NCI-H460 (cell line): Measurements from ENCODE around the gene TXNL4A. TPM values are rescaled to one million over a fixed set of nuclear protein-coding genes. Genes with fewer than 3 reads are reported as not detected.

Experiments used
- DNase-seq: peaks from one replicate; pipeline ENCODE4 v3.0.0-alpha.2; 2016; ENCODE audit warnings: low read depth; ENCODE audit errors: extremely low read depth
- total RNA-seq: library from RNA; depleted of rRNA; stranded (reverse); fragments of >200 nt; shearing (Covaris generic); gene quantifications from 2 replicates; pipeline ENCODE4 v1.2.3, GENCODE V29; 2014

TXNL4A gene
- total RNA-seq, 1 experiment from 2014 or later: 127 TPM

- DNase-seq: peak; percentile 9
These were observed 37.6 kb downstream of the TXNL4A start for GRCh38 chr18:79950515-79951341.

- DNase-seq: no peak
These were observed 38.5 kb downstream of the TXNL4A start for GRCh38 chr18:79949697-79950487.

GRCh38 chr18:79948719-79949411 is 39.5 kb downstream of the TXNL4A start:
- no peak for DNase-seq

- DNase-seq: no peak
These were observed 40.3 kb downstream of the TXNL4A start for GRCh38 chr18:79947881-79948610.

GRCh38 chr18:79947054-79947755 is 41.2 kb downstream of the TXNL4A start:
- peak; percentile 56 for DNase-seq

GRCh38 chr18:79945118-79946042 is 43.0 kb downstream of the TXNL4A start:
- DNase-seq: no peak

GRCh38 chr18:79944746-79945117 is 43.6 kb downstream of the TXNL4A start:
- no peak for DNase-seq

GRCh38 chr18:79944126-79944731 is 44.1 kb downstream of the TXNL4A start:
- DNase-seq: no peak

GRCh38 chr18:79943608-79944125 is 44.7 kb downstream of the TXNL4A start:
- DNase-seq: no peak

- DNase-seq: no peak
These were observed 45.4 kb downstream of the TXNL4A start for GRCh38 chr18:79942786-79943607.

- DNase-seq: no peak
These were observed 46.2 kb downstream of the TXNL4A start for GRCh38 chr18:79942211-79942610.

- DNase-seq: no peak
These were observed 46.8 kb downstream of the TXNL4A start for GRCh38 chr18:79941473-79942119.

- no peak for DNase-seq
These were observed 47.4 kb downstream of the TXNL4A start for GRCh38 chr18:79940814-79941472.

GRCh38 chr18:79940126-79940813 is 48.1 kb downstream of the TXNL4A start:
- DNase-seq: no peak

- DNase-seq: no peak
These were observed 49.3 kb downstream of the TXNL4A start for GRCh38 chr18:79939096-79939495.

GRCh38 chr18:79938196-79938595 is 50.2 kb downstream of the TXNL4A start:
- no peak for DNase-seq
